Retinal pigment epithelial cell (primary cell): ENCODE data around the gene STRIP1.
"Not testable (repeated sequence)": the region's sequence is repeated elsewhere in the genome, so short reads cannot be mapped to it uniquely, and the experiment has no call there.

Experiments
- DNase-seq: peaks from one replicate; pipeline ENCODE4 v3.0.0-alpha.2; 2010; ENCODE audit warnings: low read depth
- H3K4me3 ChIP-seq: 2 replicates; pipeline ENCODE4 v1.5.1; 2011; ENCODE audit warnings: mild to moderate bottlenecking, low read length, control low read depth, moderate library complexity
- TF ChIP-seq, protein P1 (sequence below): conservative IDR thresholded peaks from 2 replicates; pipeline ENCODE4 v1.5.1; 2011; ENCODE audit warnings: low read depth, low read length, control low read depth, inconsistent platforms

The STRIP1 gene

GRCh38 chr1:110068646-110069403 lies 34.4 kb downstream of the STRIP1 start:
- no peak for DNase-seq
- no peak overlapping the region for H3K4me3 ChIP-seq

GRCh38 chr1:110069404-110070281 lies 35.2 kb downstream of the STRIP1 start:
- DNase-seq: no peak
- TF ChIP-seq, protein P1, sequence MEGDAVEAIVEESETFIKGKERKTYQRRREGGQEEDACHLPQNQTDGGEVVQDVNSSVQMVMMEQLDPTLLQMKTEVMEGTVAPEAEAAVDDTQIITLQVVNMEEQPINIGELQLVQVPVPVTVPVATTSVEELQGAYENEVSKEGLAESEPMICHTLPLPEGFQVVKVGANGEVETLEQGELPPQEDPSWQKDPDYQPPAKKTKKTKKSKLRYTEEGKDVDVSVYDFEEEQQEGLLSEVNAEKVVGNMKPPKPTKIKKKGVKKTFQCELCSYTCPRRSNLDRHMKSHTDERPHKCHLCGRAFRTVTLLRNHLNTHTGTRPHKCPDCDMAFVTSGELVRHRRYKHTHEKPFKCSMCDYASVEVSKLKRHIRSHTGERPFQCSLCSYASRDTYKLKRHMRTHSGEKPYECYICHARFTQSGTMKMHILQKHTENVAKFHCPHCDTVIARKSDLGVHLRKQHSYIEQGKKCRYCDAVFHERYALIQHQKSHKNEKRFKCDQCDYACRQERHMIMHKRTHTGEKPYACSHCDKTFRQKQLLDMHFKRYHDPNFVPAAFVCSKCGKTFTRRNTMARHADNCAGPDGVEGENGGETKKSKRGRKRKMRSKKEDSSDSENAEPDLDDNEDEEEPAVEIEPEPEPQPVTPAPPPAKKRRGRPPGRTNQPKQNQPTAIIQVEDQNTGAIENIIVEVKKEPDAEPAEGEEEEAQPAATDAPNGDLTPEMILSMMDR: no peak
- no peak overlapping the region for H3K4me3 ChIP-seq

More at GRCh38 chr1:110068646-110069403, 34.4 kb downstream of the STRIP1 start:
- TF ChIP-seq, protein P1: no peak

GRCh38 chr1:110070282-110070669 lies 35.9 kb downstream of the STRIP1 start:
- TF ChIP-seq, protein P1: no peak
- no peak for DNase-seq
- H3K4me3 ChIP-seq: no peak overlapping the region

- no peak for DNase-seq
- TF ChIP-seq, protein P1: no peak
- H3K4me3 ChIP-seq: no peak within 1 kb of the TSS
Measured at GRCh38 chr1:110070671-110071242, 36.3 kb downstream of the STRIP1 start, which contains the start of gene ALX3. Gene ALX3 (minus strand): TSS chr1:110070672. CDS start chr1:110070612, 60 bp downstream.

- no peak for DNase-seq
- TF ChIP-seq, protein P1: no peak
- H3K4me3 ChIP-seq: no peak overlapping the region
Measured at GRCh38 chr1:110074166-110074565, 39.7 kb downstream of the STRIP1 start.

DNA sequence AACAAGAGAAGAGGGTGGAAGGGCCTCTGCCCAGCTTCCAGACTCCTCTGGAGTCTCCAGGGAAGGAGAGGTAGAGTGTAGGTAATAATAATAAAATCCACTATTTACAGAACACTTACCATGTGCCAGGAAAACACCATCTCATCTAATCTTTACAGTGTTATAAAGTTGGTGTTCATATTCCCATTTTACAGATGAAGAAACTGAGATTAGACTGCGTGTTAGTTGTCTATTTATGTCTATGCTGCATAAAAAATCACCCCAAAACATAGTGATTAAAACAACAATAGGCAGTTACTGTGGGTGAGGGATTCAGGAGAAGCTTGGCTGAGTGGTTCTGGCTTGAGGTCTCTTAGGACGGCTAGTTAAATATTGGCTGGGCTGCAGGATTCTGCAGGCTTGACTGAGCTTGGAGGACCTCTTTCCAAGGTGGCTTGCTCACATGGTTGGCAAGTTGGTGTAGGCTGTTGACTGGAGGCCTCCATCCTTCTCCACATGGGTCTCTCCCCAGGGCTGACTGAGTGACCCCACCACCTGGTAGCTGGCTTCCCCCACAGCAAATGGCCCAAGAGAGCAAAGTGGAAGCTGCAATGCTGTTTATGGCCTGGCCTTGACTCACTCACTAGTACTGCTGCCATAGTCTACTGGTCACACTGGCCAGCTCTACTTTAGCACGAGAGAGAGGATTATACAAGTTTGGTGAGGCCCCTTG lies 42.5 kb downstream of the STRIP1 start:
- no peak overlapping the region for H3K4me3 ChIP-seq
- no peak for DNase-seq
- TF ChIP-seq, protein P1: no peak

- DNase-seq, H3K4me3 ChIP-seq: not testable (repeated sequence)
Measured at GRCh38 chr1:110079995-110080394, 45.6 kb downstream of the STRIP1 start.
